Chondrocyte (in vitro differentiated cells): ENCODE results near the gene MYDGF. TPM values are rescaled to one million over a fixed set of nuclear protein-coding genes. Genes with fewer than 3 reads are reported as not detected.

Experiments
- DNase-seq: peaks from one replicate; pipeline ENCODE4 v3.0.0; 2021; ENCODE audit warnings: mixed read lengths, low spot score
- H3K27ac Mint-ChIP-seq: one replicate; pipeline ENCODE4 v1.8.0; 2021; ENCODE audit warnings: mild to moderate bottlenecking, moderate library complexity, mixed read lengths; ENCODE audit not compliant: unreplicated experiment
- H3K27me3 Mint-ChIP-seq: 2 replicates; pipeline ENCODE4 v1.8.0; 2021; ENCODE audit warnings: low read depth, mixed read lengths
- H3K36me3 Mint-ChIP-seq: 2 replicates; pipeline ENCODE4 v1.8.0; 2021; ENCODE audit warnings: low read depth, mixed read lengths
- H3K4me1 Mint-ChIP-seq: 2 replicates; pipeline ENCODE4 v1.8.0; 2021; ENCODE audit warnings: low read depth, mild to moderate bottlenecking, mixed read lengths
- H3K4me3 Mint-ChIP-seq: one replicate; pipeline ENCODE4 v1.8.0; 2021; ENCODE audit warnings: mild to moderate bottlenecking, moderate library complexity, mixed read lengths; ENCODE audit not compliant: unreplicated experiment
- H3K9me3 Mint-ChIP-seq: 2 replicates; pipeline ENCODE4 v1.8.0; 2021; ENCODE audit warnings: low read depth, mixed read lengths
- CTCF ChIP-seq: fragments of 200-600 bp; sonication (generic); IDR thresholded peaks from 2 replicates; pipeline ENCODE4 v1.5.0; 2021; ENCODE audit warnings: antibody characterized with exemption, mild to moderate bottlenecking, moderate library complexity
- total RNA-seq: library from RNA; stranded (reverse); gene quantifications from 3 replicates; pipeline ENCODE4 v1.2.1, GENCODE V29; 2021

Gene MYDGF
- total RNA-seq, 1 donor from 2014 or later = 124 TPM

DNA sequence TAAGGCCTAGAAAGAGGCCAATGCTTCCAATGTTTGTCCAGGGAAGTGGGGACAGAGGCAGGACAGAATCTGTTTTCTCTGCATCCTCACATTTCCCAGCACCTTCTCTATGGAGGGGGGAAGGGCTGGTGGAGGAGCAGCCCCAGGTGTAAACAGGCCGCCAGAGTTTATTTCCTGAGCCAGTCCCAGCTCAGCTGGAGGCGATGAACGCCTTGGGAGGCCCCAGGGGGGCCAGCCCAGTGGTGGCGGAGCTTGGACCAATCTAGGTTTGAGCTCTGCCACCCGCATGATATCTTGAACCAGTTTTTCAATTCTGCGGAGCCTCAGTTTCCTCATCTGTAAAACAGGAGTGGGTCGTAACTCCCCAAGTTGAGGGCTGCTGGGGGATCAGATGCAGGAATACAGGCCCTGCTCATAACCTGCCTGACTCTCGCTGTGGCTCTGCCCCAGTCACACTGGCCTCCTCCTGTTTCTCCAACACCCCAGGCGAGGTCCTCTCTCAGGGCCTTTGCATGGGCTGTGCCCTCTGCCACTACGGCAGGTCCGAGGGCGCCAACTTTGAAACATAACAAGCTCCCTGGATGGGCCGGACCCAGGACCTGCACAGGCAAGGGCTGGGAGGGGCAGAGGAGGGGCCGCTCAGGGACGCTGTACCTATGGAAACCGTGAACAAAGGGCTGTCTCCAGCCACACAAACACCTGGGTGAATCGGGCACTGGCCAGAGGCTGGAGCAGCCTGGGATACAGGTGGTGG is 29.7 kb downstream of the MYDGF start:
- Mint-ChIP-seq H3K27me3 (no peaks in the 10 kb centered on the region), H3K36me3 (no peaks in the 10 kb centered on the region), H3K9me3 (no peaks in the 10 kb centered on the region), H3K4me3 (peak overlapping the region; percentile 87), H3K4me1 (peaks cover 10% of the 10 kb centered on the region), H3K27ac (no peak overlapping the region)
- DNase-seq = no peak
- TF ChIP-seq CTCF = no peak

- H3K4me1 Mint-ChIP-seq = peaks cover 16% of the 10 kb centered on the region
- no peak for DNase-seq
- no peaks in the 10 kb centered on the region for H3K36me3 Mint-ChIP-seq
- H3K27ac Mint-ChIP-seq = peak overlapping the region; percentile 86
- H3K27me3 Mint-ChIP-seq = no peaks in the 10 kb centered on the region
- no peaks in the 10 kb centered on the region for H3K9me3 Mint-ChIP-seq
- peak overlapping the region; percentile 87 for H3K4me3 Mint-ChIP-seq
- TF ChIP-seq CTCF = no peak
These were observed 30.5 kb downstream of the MYDGF start for GRCh38 chr19:4639531-4640246.

DNA sequence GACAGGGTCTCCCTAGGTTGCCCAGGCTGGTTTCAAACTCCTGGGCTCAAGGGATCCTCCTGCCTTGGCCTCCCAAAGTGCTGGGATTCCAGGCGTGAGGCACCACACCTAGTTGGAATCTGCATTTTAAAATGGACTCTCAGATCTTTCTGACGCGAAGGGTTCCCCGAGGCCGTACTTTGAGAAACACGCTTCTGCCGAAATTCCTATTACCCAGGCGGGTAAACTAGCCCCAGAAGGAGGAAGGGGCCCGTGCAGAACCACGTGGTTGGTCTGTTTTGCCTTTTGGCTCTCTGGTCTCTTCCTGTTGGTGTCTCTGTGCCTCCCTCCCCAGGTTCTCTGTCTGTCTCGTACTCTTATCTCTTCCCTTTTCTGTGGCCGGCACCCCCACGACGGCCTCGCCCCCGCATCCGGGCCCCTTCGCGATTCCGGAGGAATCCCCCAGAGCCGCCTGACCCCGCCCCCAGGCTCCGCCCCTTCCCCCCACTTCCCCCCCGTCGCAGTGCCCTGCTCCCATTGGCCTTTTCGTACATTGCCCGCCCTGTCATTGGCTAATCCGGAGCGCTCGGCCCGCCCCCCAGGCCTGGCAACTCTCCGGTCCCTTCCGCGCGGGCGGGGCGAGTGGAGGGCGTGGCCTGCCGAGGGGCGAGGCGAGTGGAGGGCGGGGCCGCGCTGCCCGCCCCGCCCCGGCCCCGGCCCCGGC is 31.2 kb downstream of the MYDGF start, which contains the start of gene TNFAIP8L1:
Gene TNFAIP8L1, plus strand, starts transcription at position 689 of the 703 bp plus-strand sequence. CDS start 12,354 bp downstream, outside the sequence.
- Mint-ChIP-seq H3K4me1 (peaks cover 23% of the 10 kb centered on the region), H3K4me3 (peak within 1 kb of the TSS; percentile 87), H3K27ac (peak within 1 kb of the TSS; percentile 86), H3K36me3 (no peaks in the 10 kb centered on the region), H3K27me3 (no peaks in the 10 kb centered on the region), H3K9me3 (no peaks in the 10 kb centered on the region)
- DNase-seq = no peak
- no peak for TF ChIP-seq CTCF

DNA sequence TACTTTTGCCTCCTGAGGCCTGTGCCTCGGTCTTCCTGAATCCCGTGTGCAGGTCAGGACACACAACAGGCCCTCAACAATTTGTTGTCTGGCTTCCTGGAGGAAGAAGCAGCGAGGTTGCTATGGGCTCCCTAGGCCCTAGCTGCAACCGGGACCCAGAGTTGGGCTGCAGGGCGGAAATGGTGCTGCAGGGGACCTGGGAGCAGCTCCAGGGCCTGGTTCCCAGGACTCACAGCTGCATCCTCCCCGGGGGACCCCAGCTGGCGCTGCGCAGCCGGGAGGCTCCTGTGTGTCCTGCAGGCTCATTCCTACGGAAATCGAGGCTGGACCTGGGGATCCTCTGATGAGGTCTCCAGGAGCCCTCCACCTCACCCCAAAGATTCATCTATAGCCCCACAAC is 31.8 kb downstream of the MYDGF start:
- no peak for DNase-seq
- H3K36me3 Mint-ChIP-seq = no peaks in the 10 kb centered on the region
- no peaks in the 10 kb centered on the region for H3K9me3 Mint-ChIP-seq
- H3K27ac Mint-ChIP-seq = no peak overlapping the region
- H3K27me3 Mint-ChIP-seq = no peaks in the 10 kb centered on the region
- peaks cover 28% of the 10 kb centered on the region for H3K4me1 Mint-ChIP-seq
- no peak for TF ChIP-seq CTCF
- no peak overlapping the region for H3K4me3 Mint-ChIP-seq

- DNase-seq = no peak
- Mint-ChIP-seq H3K36me3 (no peaks in the 10 kb centered on the region), H3K4me3 (no peak overlapping the region), H3K27me3 (no peaks in the 10 kb centered on the region), H3K27ac (no peak overlapping the region), H3K9me3 (no peaks in the 10 kb centered on the region), H3K4me1 (peaks cover 30% of the 10 kb centered on the region)
- TF ChIP-seq CTCF = no peak
These were observed 33.4 kb downstream of the MYDGF start for GRCh38 chr19:4636761-4637160.
